Liver (tissue), 9 donors: ENCODE results near the gene UFM1. TPM values are rescaled to one million over a fixed set of nuclear protein-coding genes. Genes with fewer than 3 reads are reported as not detected.

Experiments
- DNase-seq: peaks from one replicate; pipeline ENCODE4 v3.0.0-alpha.2; 2017; ENCODE audit warnings: low spot score
- H3K27ac ChIP-seq, 2 donors: one replicate each; pipeline ENCODE4 v1.7.0; 2013; ENCODE audit warnings: inconsistent platforms in 2 of 2, low read length in 2 of 2, control low read depth in 1 of 2, low read depth in 1 of 2, mild to moderate bottlenecking in 1 of 2
- H3K27me3 ChIP-seq, 4 donors: one replicate each; pipeline versions ENCODE4 v1.6.1 to v1.7.0; 2013; ENCODE audit warnings: low read length in 3 of 4, inconsistent platforms in 1 of 4, mild to moderate bottlenecking in 1 of 4, moderate library complexity in 1 of 4; ENCODE audit not compliant: control insufficient read depth in 4 of 4, insufficient read depth in 4 of 4
- H3K36me3 ChIP-seq, 4 donors: one replicate each; pipeline versions ENCODE4 v1.6.1 to v1.7.0; 2013; ENCODE audit warnings: low read length in 3 of 4, mild to moderate bottlenecking in 3 of 4, low read depth in 1 of 4, moderate library complexity in 1 of 4; ENCODE audit not compliant: control insufficient read depth in 4 of 4, insufficient read depth in 3 of 4
- H3K4me1 ChIP-seq, 4 donors: one replicate each; pipeline versions ENCODE4 v1.6.1 to v1.7.0; 2013; ENCODE audit warnings: low read length in 3 of 4, mild to moderate bottlenecking in 3 of 4, moderate library complexity in 1 of 4; ENCODE audit not compliant: control insufficient read depth in 4 of 4, insufficient read depth in 4 of 4
- H3K4me3 ChIP-seq, 3 donors: one replicate each; pipeline versions ENCODE4 v1.6.1 to v1.7.0; 2013; ENCODE audit warnings: low read length in 3 of 3, control low read depth in 1 of 3, low read depth in 1 of 3, mild to moderate bottlenecking in 1 of 3
- H3K9ac ChIP-seq, 2 donors: one replicate each; pipeline ENCODE4 v1.7.0; 2013; ENCODE audit warnings: low read length in 2 of 2, mild to moderate bottlenecking in 2 of 2, moderate library complexity in 2 of 2, control low read depth in 1 of 2, low read depth in 1 of 2
- H3K9me3 ChIP-seq, 4 donors: one replicate each; pipeline versions ENCODE4 v1.6.1 to v1.7.0; 2013; ENCODE audit warnings: low read length in 3 of 4; ENCODE audit not compliant: control insufficient read depth in 4 of 4
- EGR1 ChIP-seq, 2 donors: IDR thresholded peaks; 2 replicates each; pipeline ENCODE4 v1.6.1; 2016 to 2018; ENCODE audit warnings: antibody characterized with exemption in 2 of 2, low read depth in 2 of 2
- FOXA1 ChIP-seq: IDR thresholded peaks from 2 replicates; pipeline ENCODE4 v1.6.1; 2016; ENCODE audit warnings: antibody characterized with exemption
- FOXA2 ChIP-seq: IDR thresholded peaks from 2 replicates; pipeline ENCODE4 v1.6.1; 2016; ENCODE audit warnings: antibody characterized with exemption
- HNF4A ChIP-seq, 2 donors: conservative IDR thresholded peaks; 2 replicates each; pipeline ENCODE4 v1.6.1; 2016; ENCODE audit warnings: antibody characterized with exemption in 2 of 2, mild to moderate bottlenecking in 2 of 2
- HNF4G ChIP-seq: IDR thresholded peaks from 2 replicates; pipeline ENCODE4 v1.6.1; 2016; ENCODE audit warnings: antibody characterized with exemption
- JUND ChIP-seq, 2 donors: IDR thresholded peaks; 2 replicates each; pipeline ENCODE4 v1.6.1; 2016; ENCODE audit warnings: antibody characterized with exemption in 2 of 2
- MAX ChIP-seq: IDR thresholded peaks from 2 replicates; pipeline ENCODE4 v1.6.1; 2016; ENCODE audit warnings: antibody characterized with exemption
- NR2F2 ChIP-seq: IDR thresholded peaks from 2 replicates; pipeline ENCODE4 v1.6.1; 2016; ENCODE audit warnings: antibody characterized with exemption
- RAD21 ChIP-seq, 2 donors: IDR thresholded peaks; 2 replicates each; pipeline ENCODE4 v1.6.1; 2016; ENCODE audit warnings: antibody characterized with exemption in 2 of 2, mild to moderate bottlenecking in 2 of 2
- RXRA ChIP-seq, 2 donors: IDR thresholded peaks; 2 replicates each; pipeline ENCODE4 v1.6.1; 2017 to 2018; ENCODE audit warnings: antibody characterized with exemption in 2 of 2, mild to moderate bottlenecking in 1 of 2
- SP1 ChIP-seq: IDR thresholded peaks from 2 replicates; pipeline ENCODE4 v1.6.1; 2018; ENCODE audit warnings: antibody characterized with exemption, mild to moderate bottlenecking
- TAF1 ChIP-seq: conservative IDR thresholded peaks from 2 replicates; pipeline ENCODE4 v1.6.1; 2016; ENCODE audit warnings: antibody characterized with exemption, mild to moderate bottlenecking
- YY1 ChIP-seq: IDR thresholded peaks from 2 replicates; pipeline ENCODE4 v1.6.1; 2016; ENCODE audit warnings: antibody characterized with exemption, mild to moderate bottlenecking
- WGBS: extraction: QIAGEN DNeasy Blood & Tissue Kit; methylation state at CpG from one replicate; pipeline ENCODE4 v1.1.7; 2013; 5-methylcytosine and 5-hydroxymethylcytosine counted together
- polyA plus RNA-seq, 2 donors: library from polyadenylated mRNA; stranded (reverse) in 1 of 2; unstranded in 1 of 2; fragments of 200-250 nt in 1 of 2; fragments of >200 nt in 1 of 2; fragmentation: Nextera tagmentation in 1 of 2; extraction: Ambion mirVana in 1 of 2; gene quantifications; one replicate each; pipeline versions ENCODE4 v1.2.1 to v1.2.3, GENCODE V29; 2013 to 2015
- total RNA-seq, 2 donors: library from RNA; depleted of rRNA; stranded (reverse); fragments of >200 nt; gene quantifications; one replicate each; pipeline ENCODE4 v1.2.3, GENCODE V29; 2014
- TF ChIP-seq, protein P1 (sequence below): IDR thresholded peaks from 2 replicates; pipeline ENCODE4 v1.6.1; 2016; ENCODE audit warnings: antibody characterized with exemption
- TF ChIP-seq, protein P2 (sequence below): IDR thresholded peaks from 2 replicates; pipeline ENCODE4 v1.6.1; 2016; ENCODE audit warnings: antibody characterized with exemption, mild to moderate bottlenecking
- TF ChIP-seq, protein P3 (sequence below): fragments of 150-350 bp; IDR thresholded peaks from 2 replicates; pipeline ENCODE4 v1.5.1; 2017; ENCODE audit warnings: improper control_type of control experiment, low read depth, low read length; ENCODE audit not compliant: missing input control
- TF ChIP-seq, protein P4 (sequence below): IDR thresholded peaks from 2 replicates; pipeline ENCODE4 v1.6.1; 2016; ENCODE audit warnings: antibody characterized with exemption
- donor health status: healthy.
- donor health status: healthy.
- donor health status: healthy.
- donor health status: healthy.
- donor health status: healthy.

Gene UFM1
- total and polyA plus RNA-seq, 4 donors: 24.3 to 45.7 (median 32.4) TPM

DNA sequence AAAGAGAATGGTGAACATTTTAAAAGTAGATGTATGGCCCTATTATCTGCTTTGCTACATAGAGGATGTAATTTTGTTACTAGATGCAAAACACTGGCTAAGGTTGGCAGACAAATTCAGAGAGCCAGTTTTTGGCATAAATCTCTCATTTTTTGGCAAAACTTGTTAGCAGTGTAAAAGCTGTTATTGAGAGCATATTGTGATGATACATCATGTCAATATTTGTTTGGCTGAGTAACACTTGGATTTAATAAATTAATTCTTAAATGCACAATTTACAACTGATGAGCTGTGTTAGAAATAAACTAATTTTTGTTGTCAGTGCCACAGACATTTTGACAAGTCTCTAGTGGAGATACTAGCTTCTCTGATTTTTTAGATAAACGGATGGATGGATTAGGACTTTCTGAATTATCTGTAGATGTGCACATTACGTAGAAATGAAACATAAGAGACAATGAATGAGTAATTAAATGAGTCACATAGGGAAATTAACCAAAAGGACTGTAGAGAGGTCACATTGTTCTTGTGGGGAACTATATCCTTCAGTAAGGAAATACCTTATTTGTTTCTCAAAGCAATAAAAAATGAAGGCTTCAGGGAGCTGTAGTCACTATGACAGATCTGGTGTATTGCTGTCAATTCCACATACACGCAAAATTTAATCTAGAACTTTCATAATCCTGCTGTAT lies 17.4 kb downstream of the UFM1 start:
- Histone ChIP-seq H3K4me1 (no peaks in the 10 kb centered on the region), H3K27me3 (no peaks in the 10 kb centered on the region), H3K36me3 (peaks cover 0 to 7% (median 2%) of the 10 kb centered on the region in 4 donors), H3K9me3 (no peaks in the 10 kb centered on the region), H3K4me3 (no peak overlapping the region), H3K9ac (no peak overlapping the region), H3K27ac (no peak overlapping the region)
- 81% methylated on average over 3 of the region's 3 CpGs for WGBS
- DNase-seq: no peak
- no peak for TF ChIP-seq HNF4G
- TF ChIP-seq RAD21 (IDR thresholded peaks at IDR 0.05): no peak
- TF ChIP-seq JUND (IDR thresholded peaks at IDR 0.05): no peak
- no peak for TF ChIP-seq YY1
- TF ChIP-seq, protein P1, sequence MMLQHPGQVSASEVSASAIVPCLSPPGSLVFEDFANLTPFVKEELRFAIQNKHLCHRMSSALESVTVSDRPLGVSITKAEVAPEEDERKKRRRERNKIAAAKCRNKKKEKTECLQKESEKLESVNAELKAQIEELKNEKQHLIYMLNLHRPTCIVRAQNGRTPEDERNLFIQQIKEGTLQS: no peak
- TF ChIP-seq, protein P2, sequence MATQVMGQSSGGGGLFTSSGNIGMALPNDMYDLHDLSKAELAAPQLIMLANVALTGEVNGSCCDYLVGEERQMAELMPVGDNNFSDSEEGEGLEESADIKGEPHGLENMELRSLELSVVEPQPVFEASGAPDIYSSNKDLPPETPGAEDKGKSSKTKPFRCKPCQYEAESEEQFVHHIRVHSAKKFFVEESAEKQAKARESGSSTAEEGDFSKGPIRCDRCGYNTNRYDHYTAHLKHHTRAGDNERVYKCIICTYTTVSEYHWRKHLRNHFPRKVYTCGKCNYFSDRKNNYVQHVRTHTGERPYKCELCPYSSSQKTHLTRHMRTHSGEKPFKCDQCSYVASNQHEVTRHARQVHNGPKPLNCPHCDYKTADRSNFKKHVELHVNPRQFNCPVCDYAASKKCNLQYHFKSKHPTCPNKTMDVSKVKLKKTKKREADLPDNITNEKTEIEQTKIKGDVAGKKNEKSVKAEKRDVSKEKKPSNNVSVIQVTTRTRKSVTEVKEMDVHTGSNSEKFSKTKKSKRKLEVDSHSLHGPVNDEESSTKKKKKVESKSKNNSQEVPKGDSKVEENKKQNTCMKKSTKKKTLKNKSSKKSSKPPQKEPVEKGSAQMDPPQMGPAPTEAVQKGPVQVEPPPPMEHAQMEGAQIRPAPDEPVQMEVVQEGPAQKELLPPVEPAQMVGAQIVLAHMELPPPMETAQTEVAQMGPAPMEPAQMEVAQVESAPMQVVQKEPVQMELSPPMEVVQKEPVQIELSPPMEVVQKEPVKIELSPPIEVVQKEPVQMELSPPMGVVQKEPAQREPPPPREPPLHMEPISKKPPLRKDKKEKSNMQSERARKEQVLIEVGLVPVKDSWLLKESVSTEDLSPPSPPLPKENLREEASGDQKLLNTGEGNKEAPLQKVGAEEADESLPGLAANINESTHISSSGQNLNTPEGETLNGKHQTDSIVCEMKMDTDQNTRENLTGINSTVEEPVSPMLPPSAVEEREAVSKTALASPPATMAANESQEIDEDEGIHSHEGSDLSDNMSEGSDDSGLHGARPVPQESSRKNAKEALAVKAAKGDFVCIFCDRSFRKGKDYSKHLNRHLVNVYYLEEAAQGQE: no peak
- no peak for TF ChIP-seq RXRA (IDR thresholded peaks at IDR 0.05)
- TF ChIP-seq MAX: no peak
- TF ChIP-seq FOXA2: no peak
- TF ChIP-seq, protein P3, sequence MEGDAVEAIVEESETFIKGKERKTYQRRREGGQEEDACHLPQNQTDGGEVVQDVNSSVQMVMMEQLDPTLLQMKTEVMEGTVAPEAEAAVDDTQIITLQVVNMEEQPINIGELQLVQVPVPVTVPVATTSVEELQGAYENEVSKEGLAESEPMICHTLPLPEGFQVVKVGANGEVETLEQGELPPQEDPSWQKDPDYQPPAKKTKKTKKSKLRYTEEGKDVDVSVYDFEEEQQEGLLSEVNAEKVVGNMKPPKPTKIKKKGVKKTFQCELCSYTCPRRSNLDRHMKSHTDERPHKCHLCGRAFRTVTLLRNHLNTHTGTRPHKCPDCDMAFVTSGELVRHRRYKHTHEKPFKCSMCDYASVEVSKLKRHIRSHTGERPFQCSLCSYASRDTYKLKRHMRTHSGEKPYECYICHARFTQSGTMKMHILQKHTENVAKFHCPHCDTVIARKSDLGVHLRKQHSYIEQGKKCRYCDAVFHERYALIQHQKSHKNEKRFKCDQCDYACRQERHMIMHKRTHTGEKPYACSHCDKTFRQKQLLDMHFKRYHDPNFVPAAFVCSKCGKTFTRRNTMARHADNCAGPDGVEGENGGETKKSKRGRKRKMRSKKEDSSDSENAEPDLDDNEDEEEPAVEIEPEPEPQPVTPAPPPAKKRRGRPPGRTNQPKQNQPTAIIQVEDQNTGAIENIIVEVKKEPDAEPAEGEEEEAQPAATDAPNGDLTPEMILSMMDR: no peak

DNA sequence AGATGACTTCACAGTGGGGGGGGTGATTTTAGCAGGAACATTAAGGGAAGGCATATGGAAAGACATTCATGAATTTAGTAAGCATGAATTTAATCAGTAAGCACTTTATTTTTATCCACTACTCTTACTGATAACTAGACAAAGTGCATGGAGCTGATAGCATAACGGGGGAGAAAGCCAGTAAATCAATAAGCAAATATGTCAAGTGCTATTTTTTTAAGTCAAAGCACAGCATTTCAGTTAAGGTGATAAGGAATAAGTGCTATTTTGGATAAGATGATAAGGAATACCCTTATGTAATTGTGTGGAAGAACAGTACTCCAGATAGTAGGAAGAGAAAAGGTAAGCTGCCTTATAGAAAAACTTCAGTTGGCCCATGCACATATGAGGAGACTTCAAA lies 19.4 kb downstream of the UFM1 start:
- no peak overlapping the region for H3K9ac ChIP-seq
- no peak overlapping the region for H3K4me3 ChIP-seq
- 29% methylated on average over 1 of the region's 1 CpG for WGBS
- H3K27me3 ChIP-seq: no peaks in the 10 kb centered on the region
- H3K4me1 ChIP-seq: no peaks in the 10 kb centered on the region
- no peaks in the 10 kb centered on the region for H3K9me3 ChIP-seq
- no peak for DNase-seq
- H3K36me3 ChIP-seq: no peaks in the 10 kb centered on the region
- no peak overlapping the region for H3K27ac ChIP-seq
- no peak for TF ChIP-seq TAF1
- TF ChIP-seq, protein P4, sequence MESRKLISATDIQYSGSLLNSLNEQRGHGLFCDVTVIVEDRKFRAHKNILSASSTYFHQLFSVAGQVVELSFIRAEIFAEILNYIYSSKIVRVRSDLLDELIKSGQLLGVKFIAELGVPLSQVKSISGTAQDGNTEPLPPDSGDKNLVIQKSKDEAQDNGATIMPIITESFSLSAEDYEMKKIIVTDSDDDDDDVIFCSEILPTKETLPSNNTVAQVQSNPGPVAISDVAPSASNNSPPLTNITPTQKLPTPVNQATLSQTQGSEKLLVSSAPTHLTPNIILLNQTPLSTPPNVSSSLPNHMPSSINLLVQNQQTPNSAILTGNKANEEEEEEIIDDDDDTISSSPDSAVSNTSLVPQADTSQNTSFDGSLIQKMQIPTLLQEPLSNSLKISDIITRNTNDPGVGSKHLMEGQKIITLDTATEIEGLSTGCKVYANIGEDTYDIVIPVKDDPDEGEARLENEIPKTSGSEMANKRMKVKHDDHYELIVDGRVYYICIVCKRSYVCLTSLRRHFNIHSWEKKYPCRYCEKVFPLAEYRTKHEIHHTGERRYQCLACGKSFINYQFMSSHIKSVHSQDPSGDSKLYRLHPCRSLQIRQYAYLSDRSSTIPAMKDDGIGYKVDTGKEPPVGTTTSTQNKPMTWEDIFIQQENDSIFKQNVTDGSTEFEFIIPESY: no peak
- TF ChIP-seq FOXA1: no peak
- no peak for TF ChIP-seq HNF4G
- TF ChIP-seq, protein P3: no peak
- no peak for TF ChIP-seq JUND (IDR thresholded peaks at IDR 0.05)
- TF ChIP-seq SP1: no peak
- TF ChIP-seq RAD21 (IDR thresholded peaks at IDR 0.05): no peak
- no peak for TF ChIP-seq EGR1 (IDR thresholded peaks at IDR 0.05; ENCODE audit: low read depth in 2 of 2)
- no peak for TF ChIP-seq NR2F2
- TF ChIP-seq, protein P2: no peak
- TF ChIP-seq HNF4A (conservative IDR thresholded peaks at IDR 0.05): no peak
- no peak for TF ChIP-seq FOXA2
- TF ChIP-seq, protein P1: no peak
- TF ChIP-seq RXRA (IDR thresholded peaks at IDR 0.05): no peak
